Esophagus (tissue), 2 donors: ENCODE results near the gene STX18. TPM values are rescaled to one million over a fixed set of nuclear protein-coding genes. Genes with fewer than 3 reads are reported as not detected.
"Not testable (repeated sequence)": the region's sequence is repeated elsewhere in the genome, so short reads cannot be mapped to it uniquely, and the experiment has no call there.

Experiments
- H3K27ac ChIP-seq, 2 donors: one replicate each; pipeline ENCODE4 v1.5.1; 2013; ENCODE audit warnings: low read depth in 2 of 2, mild to moderate bottlenecking in 2 of 2, inconsistent platforms in 1 of 2, low read length in 1 of 2, moderate library complexity in 1 of 2
- H3K27me3 ChIP-seq, 2 donors: one replicate each; pipeline ENCODE4 v1.6.1; 2013; ENCODE audit warnings: low read length in 2 of 2, control low read depth in 1 of 2, mild to moderate bottlenecking in 1 of 2; ENCODE audit not compliant: insufficient read depth in 2 of 2, control insufficient read depth in 1 of 2
- H3K36me3 ChIP-seq, 2 donors: one replicate each; pipeline ENCODE4 v1.6.1; 2013; ENCODE audit warnings: low read length in 1 of 2; ENCODE audit not compliant: control insufficient read depth in 2 of 2, insufficient read depth in 2 of 2
- H3K4me1 ChIP-seq, 2 donors: one replicate each; pipeline ENCODE4 v1.6.1; 2013; ENCODE audit warnings: low read length in 1 of 2; ENCODE audit not compliant: control insufficient read depth in 2 of 2, insufficient read depth in 2 of 2
- H3K4me3 ChIP-seq, 2 donors: one replicate each; pipeline ENCODE4 v1.5.1; 2013; ENCODE audit warnings: low read length in 2 of 2, mild to moderate bottlenecking in 2 of 2, low read depth in 1 of 2, moderate library complexity in 1 of 2
- H3K9me3 ChIP-seq, 2 donors: one replicate each; pipeline ENCODE4 v1.6.1; 2013; ENCODE audit warnings: mild to moderate bottlenecking in 2 of 2, low read depth in 1 of 2, low read length in 1 of 2, moderate library complexity in 1 of 2; ENCODE audit not compliant: control insufficient read depth in 2 of 2, insufficient read depth in 1 of 2
- WGBS, 2 donors: extraction: QIAGEN DNeasy Blood & Tissue Kit; methylation state at CpG; one replicate each; pipeline ENCODE4 v1.1.7; 2013; 5-methylcytosine and 5-hydroxymethylcytosine counted together
- polyA plus RNA-seq, 2 donors: library from polyadenylated mRNA; stranded (reverse); fragments of 200-250 nt; gene quantifications; one replicate each; pipeline ENCODE4 v1.2.3, GENCODE V29; 2013
- donor health status: healthy with polysubstance abuse.
- donor health status: Bipolar disorder and iron deficiency.

Gene STX18
- polyA plus RNA-seq, 2 donors: 12.4 to 17.3 TPM

DNA sequence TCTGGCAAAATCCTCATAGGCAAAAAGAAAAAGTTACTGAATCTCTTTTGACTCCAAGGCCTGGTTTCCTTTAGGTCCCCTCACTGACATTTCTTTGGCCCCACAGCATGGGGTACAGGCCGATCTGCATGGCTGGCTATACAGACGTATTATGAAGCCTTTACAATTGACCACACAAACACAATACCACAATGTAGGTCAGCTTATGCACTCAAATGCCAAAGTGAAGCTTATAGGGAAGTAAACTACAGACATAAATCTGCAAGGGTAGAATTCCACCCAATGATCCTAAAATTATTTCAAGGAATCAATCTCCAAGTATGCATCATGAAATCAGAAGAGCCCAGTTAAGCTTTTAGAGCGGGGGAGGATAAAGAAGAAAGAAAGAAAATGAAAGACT lies 20.7 kb downstream of the STX18 start:
- Histone ChIP-seq H3K9me3 (no peaks in the 10 kb centered on the region), H3K27me3 (no peaks in the 10 kb centered on the region), H3K4me1 (peaks cover 0 to 2% of the 10 kb centered on the region in 2 donors), H3K36me3 (peaks cover 0 to 4% of the 10 kb centered on the region in 2 donors), H3K4me3 (no peak overlapping the region), H3K27ac (no peak overlapping the region)
- WGBS, 2 donors: 88% methylated on average over 3 of the region's 3 CpGs

DNA sequence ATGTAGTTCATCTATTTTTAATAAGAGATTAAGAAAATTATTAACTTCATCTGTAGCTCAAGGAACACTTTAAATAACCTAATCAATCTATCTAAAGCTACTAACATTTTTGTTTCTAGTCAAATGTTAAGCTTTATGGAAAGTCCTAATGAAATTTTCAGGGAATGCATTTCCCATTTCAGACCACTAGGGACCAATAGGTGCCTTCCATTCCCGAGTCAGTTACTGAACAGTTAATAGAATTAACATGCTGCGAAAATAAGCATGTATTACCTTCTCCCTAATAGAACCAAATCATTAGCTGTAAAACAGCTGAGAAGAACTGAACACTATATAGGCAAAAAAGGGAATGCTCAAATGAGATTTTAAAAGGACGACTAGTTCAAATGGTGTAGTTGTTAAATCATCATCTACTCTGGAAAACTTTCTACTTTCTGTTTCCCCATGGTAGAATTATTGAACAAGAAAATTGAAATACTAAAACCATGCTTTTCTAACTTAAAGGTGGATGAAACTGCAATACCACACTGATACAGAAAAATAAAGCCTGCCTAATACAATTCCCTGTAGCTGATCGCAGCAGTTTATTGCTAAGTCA lies 22.5 kb downstream of the STX18 start:
- H3K36me3 ChIP-seq: no peaks in the 10 kb centered on the region
- WGBS, 2 donors: 65 to 68% methylated on average over 4 of the region's 4 CpGs
- peaks cover 0 to 1% of the 10 kb centered on the region in 2 donors for H3K4me1 ChIP-seq
- H3K9me3 ChIP-seq: no peaks in the 10 kb centered on the region
- no peak overlapping the region for H3K27ac ChIP-seq
- H3K4me3 ChIP-seq: no peak overlapping the region
- H3K27me3 ChIP-seq: no peaks in the 10 kb centered on the region

DNA sequence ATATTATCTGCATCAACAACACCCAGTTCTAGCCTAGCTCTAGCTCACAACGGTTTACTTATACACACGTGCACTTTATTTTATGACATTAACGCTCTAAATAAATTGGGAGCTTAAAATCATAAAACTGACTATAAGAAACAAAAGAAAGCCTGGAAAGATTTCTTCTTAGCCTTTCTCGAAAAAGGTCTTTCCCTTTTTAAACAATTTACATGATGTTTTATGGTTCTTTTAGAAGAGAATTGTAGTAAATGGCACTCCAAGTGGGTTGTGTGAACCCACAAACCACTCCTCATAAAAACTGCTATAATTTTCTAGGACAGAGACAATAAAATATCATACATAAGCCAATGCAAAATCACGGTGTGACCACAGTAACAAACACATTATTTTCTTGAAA lies 23.1 kb downstream of the STX18 start:
- Histone ChIP-seq H3K27ac (no peak overlapping the region), H3K4me3 (no peak overlapping the region), H3K4me1 (no peaks in the 10 kb centered on the region), H3K36me3 (no peaks in the 10 kb centered on the region), H3K9me3 (no peaks in the 10 kb centered on the region), H3K27me3 (no peaks in the 10 kb centered on the region)
- 87 to 88% methylated on average over 5 of the region's 5 CpGs for WGBS, 2 donors

DNA sequence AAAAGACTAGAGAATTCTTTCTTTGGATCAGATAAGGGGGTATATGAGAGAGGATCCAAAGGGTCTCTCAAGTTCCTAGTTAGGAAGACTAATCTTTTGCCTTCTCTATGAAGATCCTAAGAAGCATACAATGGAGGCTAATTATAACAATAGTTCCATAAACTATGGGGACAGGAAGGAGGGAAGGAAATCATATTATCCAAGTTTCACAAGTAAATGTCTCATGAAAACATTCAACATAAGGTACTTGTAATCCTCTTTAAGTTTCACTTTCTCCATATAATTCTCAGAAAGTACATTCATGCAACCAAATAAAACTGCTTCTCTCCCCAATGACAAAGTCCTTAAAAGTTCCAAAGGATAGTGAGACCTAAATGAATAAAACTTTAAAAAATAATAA lies 27.1 kb downstream of the STX18 start:
- H3K27ac ChIP-seq: no peak overlapping the region
- no peaks in the 10 kb centered on the region for H3K9me3 ChIP-seq
- H3K4me1 ChIP-seq: no peaks in the 10 kb centered on the region
- H3K36me3 ChIP-seq: no peaks in the 10 kb centered on the region
- no peak overlapping the region for H3K4me3 ChIP-seq
- no peaks in the 10 kb centered on the region for H3K27me3 ChIP-seq

DNA sequence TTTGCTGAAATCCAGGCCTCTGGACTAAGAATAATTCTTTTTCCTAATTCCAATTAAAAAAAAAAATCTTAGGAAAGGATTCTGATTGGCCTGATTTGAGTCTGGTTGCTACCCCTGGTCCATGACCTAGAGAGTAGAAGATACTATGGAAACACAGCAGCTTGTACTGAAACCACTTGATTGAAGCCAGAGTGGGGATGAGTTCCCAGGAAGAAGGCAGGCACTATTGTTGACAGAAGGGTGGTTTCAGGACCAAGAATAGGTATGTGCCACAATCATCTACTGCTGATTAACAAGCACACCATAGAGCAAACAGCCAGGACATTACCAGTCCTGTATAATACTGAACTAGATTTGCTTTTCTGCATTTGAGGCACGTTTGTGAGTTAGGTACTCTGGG lies 29.6 kb downstream of the STX18 start:
- H3K27me3 ChIP-seq: no peaks in the 10 kb centered on the region
- no peak overlapping the region for H3K4me3 ChIP-seq
- no peaks in the 10 kb centered on the region for H3K36me3 ChIP-seq
- H3K27ac ChIP-seq: no peak overlapping the region
- no peaks in the 10 kb centered on the region for H3K4me1 ChIP-seq
- no peaks in the 10 kb centered on the region for H3K9me3 ChIP-seq
- WGBS, 2 donors: 66 to 67% methylated on average over 1 of the region's 1 CpG

DNA sequence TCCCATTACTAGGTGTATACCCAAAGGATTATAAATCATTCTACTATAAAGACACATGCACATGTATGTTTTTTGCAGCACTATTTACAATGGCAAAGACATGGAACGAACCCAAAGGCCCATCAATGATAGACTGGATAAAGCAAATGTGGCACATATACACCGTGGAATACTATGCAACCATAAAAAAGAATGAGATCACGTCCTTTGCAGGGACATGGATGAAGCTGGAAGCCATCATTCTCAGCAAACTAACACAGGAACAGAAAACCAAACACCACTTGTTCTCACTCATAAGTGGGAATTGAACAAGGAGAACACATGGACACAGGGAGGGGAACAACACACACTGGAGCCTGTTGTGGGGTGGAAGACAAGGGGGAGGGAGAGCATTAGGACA lies 31.2 kb downstream of the STX18 start:
- not testable (repeated sequence) for H3K9me3 ChIP-seq, H3K27ac ChIP-seq, H3K4me3 ChIP-seq, H3K4me1 ChIP-seq, H3K36me3 ChIP-seq, H3K27me3 ChIP-seq
- WGBS, 2 donors: 96 to 97% methylated on average over 3 of the region's 3 CpGs

DNA sequence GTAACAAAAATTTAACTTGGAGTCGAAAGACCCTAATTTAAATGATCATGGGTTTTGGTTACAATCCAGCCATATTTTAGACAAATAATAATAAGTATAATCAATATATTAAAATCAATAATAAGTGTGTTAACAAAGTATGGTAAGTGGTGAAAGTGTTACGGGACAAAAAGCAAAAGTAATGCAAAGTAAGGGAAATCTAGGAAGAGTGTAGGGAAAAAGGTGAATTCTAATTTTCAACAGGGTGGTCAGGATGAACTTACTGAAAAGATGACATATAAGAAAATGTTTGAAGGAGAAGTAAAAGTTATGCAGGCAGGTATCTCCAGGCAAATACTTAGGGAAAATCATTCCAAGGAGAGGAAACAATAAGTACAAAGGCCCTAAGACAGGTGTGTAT lies 32.3 kb downstream of the STX18 start:
- Histone ChIP-seq H3K4me3 (no peak overlapping the region), H3K27ac (no peak overlapping the region), H3K4me1 (no peaks in the 10 kb centered on the region), H3K36me3 (no peaks in the 10 kb centered on the region), H3K27me3 (no peaks in the 10 kb centered on the region), H3K9me3 (no peaks in the 10 kb centered on the region)
- 98 to 99% methylated on average over 2 of the region's 2 CpGs for WGBS, 2 donors

DNA sequence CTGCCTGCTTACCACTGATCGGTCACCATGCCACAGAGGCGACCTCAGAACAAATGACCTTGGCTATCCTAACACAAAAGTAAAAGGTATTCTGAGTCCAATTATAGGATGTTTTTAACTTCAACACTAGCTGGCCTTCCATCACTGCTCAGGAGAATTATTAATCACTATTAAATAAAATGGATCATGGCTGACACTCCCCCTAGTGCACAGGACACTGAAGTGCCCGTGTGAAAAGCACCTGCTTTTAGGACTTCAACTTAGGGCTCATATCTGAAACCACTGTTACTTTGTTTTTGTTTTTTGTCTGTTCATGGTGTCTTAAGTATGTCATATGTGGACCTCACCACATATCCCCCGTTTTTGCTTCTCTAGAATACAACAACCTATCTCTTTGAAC lies 33.9 kb downstream of the STX18 start:
- H3K4me1 ChIP-seq: no peaks in the 10 kb centered on the region
- H3K27me3 ChIP-seq: no peaks in the 10 kb centered on the region
- H3K36me3 ChIP-seq: no peaks in the 10 kb centered on the region
- 75% methylated on average over 4 of the region's 4 CpGs for WGBS, 2 donors
- no peaks in the 10 kb centered on the region for H3K9me3 ChIP-seq
- H3K27ac ChIP-seq: no peak overlapping the region
- no peak overlapping the region for H3K4me3 ChIP-seq

DNA sequence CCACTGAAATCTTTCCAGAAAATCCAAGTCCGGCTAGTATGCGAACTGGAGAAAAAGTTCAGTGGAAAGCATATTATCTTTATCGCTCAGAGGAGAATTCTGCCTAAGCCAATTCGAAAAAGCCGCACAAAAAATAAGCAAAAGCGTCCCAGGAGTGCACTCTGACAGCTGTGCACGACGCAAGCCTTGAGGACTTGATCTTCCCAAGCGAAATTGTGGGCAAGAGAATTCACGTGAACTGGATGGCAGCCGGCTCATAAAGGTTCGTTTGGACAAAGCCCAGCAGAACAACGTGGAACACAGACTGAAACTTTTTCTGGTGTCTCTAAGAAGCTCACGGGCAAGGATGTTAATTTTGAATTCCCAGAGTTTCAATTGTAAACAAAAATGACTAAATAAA lies 34.4 kb downstream of the STX18 start:
- Histone ChIP-seq H3K36me3 (no peaks in the 10 kb centered on the region), H3K27ac (no peak overlapping the region), H3K27me3 (no peaks in the 10 kb centered on the region), H3K4me3 (no peak overlapping the region), H3K9me3 (no peaks in the 10 kb centered on the region), H3K4me1 (no peaks in the 10 kb centered on the region)
- 89 to 91% methylated on average over 14 of the region's 14 CpGs for WGBS, 2 donors

DNA sequence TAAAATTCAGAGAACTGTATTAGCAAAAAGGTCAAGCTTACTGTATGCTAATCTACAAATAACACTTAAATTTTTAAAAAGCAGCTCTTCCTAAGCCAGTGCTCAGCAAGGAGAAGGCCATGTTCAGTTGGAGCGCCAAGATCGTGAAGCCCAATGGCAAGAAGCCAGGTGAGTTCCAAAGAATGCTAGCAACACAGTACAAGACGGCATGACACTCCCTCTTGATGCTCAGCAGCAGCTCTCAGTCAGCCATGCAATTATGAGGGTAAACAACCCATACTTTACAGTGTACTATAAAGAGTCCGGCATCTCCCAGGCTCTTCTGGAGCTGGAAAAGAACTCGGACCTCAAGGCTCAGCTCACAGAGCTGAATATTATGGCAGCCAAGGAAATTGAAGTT lies 34.9 kb downstream of the STX18 start:
- 80 to 81% methylated on average over 5 of the region's 5 CpGs for WGBS, 2 donors
- H3K4me3 ChIP-seq: no peak overlapping the region
- no peaks in the 10 kb centered on the region for H3K9me3 ChIP-seq
- no peaks in the 10 kb centered on the region for H3K36me3 ChIP-seq
- no peak overlapping the region for H3K27ac ChIP-seq
- no peaks in the 10 kb centered on the region for H3K27me3 ChIP-seq
- H3K4me1 ChIP-seq: no peaks in the 10 kb centered on the region
